ENCODE data around the gene EIF3J.

GRCh38 chr15:44574734-44575133 lies 37.8 kb downstream of the EIF3J start:
- TF ChIP-seq POLR2A (IDR thresholded peaks at IDR 0.05) (no peak), CTCF (IDR thresholded peaks at IDR 0.05) (no peak)

All from testis (tissue), 2 donors.